Stimulated activated naive CD8-positive, alpha-beta T cell treated with anti-CD3 and anti-CD28 coated beads, Interleukin-15, Interleukin-2, amounts not matched to agents 100 U/mL and 50 U/mL, for 24 hours (primary cell): Measurements from ENCODE around the gene ZNF2.

Experiments
- ATAC-seq: fragments of 150-1000 bp; cut with Tn5 transposase; one replicate; pipeline ENCODE4 v1.10.0; 2021
- DNase-seq: peaks from one replicate; pipeline ENCODE4 v3.0.0; 2021

The ZNF2 gene

DNA sequence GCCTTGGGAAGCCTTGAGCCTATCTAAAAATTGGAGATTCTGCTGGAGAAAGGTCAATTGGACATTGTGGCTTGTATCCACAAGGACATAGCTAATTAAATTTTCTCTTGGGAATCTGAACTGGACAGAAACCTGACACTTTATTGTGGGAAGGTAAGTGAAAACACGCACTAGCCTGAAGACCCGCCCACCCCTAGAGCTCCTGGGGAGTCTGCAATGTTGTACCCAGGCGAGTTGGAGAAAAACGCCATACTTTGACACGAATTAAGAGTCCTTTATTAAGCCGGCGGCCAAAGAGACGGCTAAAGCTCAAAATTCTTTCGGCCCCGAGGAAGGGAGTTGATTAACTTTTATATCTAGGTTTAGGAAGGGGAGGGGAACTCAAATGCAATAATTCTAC is 40.5 kb downstream of the ZNF2 start:
- no peak for DNase-seq
- ATAC-seq: no peak

GRCh38 chr2:95207111-95207961 is 41.7 kb downstream of the ZNF2 start, which contains the start of gene ZNF892:
TSS of gene ZNF892 (plus strand) at chr2:95207521. CDS start at chr2:95207816, 295 bp downstream.
- DNase-seq (peak; percentile 86), ATAC-seq (peak; percentile 97)

DNA sequence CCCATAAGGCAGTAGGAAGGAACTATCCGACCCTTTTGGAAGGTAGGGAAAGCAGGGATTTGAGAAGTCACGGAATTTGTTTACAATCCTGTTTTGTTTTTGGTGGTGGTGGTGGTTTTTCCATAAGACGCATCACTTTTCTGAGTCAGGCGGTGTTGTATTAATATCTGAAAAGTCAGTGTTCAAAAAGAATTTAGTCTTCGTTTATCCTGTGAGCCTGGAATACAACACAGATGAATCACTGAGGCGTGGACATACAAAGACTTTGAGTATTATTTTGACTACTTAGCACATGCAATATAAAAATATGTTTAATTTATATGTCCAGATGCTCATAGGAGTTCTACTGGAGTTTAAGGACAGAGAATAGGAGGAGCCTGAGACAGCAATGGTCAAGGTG is 42.5 kb downstream of the ZNF2 start:
- no peak for ATAC-seq
- DNase-seq: no peak

DNA sequence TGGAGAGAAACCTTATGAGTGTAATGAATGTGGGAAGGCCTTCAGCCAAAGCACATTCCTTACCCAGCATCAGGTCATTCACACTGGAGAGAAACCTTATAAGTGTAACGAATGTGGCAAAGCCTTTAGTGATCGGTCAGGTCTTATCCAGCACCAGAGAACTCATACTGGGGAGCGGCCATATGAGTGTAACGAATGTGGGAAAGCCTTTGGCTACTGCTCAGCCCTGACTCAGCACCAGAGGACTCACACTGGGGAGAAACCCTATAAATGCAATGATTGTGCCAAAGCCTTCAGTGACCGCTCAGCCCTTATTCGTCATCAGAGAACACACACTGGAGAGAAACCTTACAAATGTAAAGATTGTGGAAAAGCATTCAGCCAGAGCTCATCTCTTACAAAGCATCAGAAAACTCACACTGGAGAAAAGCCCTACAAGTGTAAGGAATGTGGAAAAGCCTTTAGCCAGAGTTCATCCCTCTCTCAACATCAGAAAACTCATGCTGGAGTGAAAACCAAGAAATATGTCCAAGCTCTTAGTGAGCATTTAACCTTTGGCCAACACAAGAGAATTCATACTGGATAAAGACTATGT is 49.5 kb downstream of the ZNF2 start:
- DNase-seq (no peak), ATAC-seq (no peak)

GRCh38 chr2:95220449-95220848 is 54.8 kb downstream of the ZNF2 start:
- no peak for ATAC-seq

DNA sequence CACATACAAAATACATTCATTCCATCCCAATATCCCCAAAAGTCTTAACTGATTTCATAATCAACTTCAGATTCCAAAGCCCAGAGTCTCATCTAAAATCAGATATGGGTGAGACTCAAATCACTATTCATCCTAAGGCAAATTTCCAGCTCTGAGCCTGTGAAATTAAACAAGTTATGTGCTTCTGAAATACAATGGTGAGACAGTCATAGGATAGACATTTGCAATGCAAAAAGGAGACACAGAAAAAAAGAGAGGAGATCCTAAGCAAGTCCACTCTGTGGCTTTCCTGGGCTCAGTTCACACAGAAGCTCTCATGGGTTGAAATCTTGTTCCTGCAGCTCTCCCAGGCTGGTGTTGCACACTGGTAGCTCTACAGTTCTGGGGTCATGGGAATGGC is 60.0 kb downstream of the ZNF2 start:
- no peak for ATAC-seq

More at GRCh38 chr2:95220449-95220848, 54.8 kb downstream of the ZNF2 start:
- no peak for DNase-seq

GRCh38 chr2:95231723-95232122 is 66.1 kb downstream of the ZNF2 start:
- ATAC-seq (no peak), DNase-seq (peak; percentile 53)

More for the DNA sequence above, 60.0 kb downstream of the ZNF2 start:
- no peak for DNase-seq

GRCh38 chr2:95232232-95232631 is 66.6 kb downstream of the ZNF2 start:
- ATAC-seq (no peak), DNase-seq (no peak)
